HG03571 (cell line): ENCODE results near the gene DNAJB14.

Source experiments
- ATAC-seq: cut with Tn5 transposase; IDR thresholded peaks from one replicate; pipeline ENCODE4 v1.9.1; 2021; ENCODE audit not compliant: unreplicated experiment

Gene DNAJB14

GRCh38 chr4:99945718-99946355, 581 bp downstream of the DNAJB14 start:
- peak; percentile 0 for ATAC-seq

DNA sequence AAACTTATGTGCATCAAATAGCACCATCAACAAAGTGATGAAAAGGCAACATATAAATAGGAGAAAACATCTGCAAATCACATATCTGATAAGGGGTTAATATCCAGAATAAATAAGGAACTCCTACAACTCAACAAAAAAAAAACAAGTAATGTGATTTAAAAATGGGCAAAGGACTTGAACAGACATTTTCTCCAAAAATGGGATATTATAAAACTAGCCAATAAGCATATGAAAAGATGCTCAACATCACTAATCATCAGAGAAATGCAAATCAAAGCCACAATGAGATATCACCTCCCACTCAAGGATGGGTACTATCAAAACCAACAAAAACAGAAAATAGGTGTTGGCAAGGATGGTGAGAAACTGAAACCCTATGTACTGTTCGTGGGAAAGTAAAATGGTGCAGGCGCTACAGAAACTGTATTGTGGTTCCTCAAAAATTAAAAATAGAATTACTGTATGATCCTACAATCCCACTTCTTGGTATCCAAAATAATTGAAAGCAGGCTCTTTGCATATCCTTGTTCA, 2.4 kb downstream of the DNAJB14 start:
- ATAC-seq = no peak

DNA sequence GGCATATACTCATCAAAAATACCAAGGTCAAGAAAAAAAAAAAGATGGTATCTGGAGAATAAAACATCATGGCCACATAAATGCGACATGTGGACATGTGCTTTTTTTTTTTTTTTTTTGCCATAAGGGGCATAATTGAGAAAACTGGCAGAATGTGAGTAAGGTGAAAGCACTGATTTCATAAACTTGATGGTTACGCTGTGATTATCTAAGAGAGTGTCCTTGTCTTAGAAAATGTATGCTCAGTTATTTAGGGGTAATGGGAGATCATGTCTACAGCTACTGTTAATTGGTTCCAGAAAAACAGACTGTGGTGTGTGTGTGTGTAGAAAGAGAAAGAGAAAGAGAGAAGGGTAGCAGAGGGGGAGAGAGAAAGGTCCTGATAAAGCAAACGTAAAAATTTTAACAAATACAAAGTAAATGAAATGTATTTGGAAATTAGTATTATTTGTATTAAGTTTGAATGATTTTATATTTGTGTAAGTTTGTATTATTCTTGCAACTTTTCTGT, 8.1 kb downstream of the DNAJB14 start:
- no peak for ATAC-seq

- no peak for ATAC-seq
Observed at GRCh38 chr4:99934891-99935290, 11.5 kb downstream of the DNAJB14 start.

DNA sequence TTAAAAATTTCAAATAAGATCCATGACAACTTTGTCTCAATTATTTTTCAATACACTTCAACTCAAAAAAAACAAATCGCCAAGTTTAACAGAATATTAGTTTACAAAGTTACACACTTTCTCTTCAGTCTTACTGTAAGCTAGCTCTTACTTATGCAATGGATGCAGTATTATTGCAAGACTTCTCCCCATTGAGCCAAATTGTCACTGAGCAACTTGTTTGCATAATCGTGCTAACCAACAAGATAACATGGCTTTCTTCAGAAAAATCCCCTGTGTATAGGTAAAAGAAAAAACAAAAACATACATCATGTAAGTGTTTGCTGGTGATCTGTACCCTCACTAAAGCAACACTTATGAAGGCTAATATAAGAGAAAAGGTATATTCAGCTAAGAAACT, 18.9 kb downstream of the DNAJB14 start:
- ATAC-seq = no peak

DNA sequence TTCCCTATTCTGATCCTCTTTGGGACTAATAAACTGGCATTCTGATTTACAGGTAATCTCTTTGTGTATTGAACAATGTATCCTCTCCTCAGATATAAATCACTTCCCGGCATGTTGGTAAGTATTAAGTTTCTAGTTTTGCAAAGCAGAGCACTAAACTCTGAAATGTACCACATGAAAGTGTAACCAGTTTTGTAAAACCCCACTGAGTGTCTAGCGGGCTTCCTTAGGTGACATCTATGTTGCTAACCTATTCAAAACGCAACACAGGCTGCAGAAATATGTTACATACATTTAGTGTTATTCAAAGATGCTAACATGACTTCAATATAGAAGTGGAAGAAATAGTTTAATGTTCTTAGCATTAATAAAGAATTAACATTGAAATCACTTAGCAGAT, 25.2 kb downstream of the DNAJB14 start:
- no peak for ATAC-seq

DNA sequence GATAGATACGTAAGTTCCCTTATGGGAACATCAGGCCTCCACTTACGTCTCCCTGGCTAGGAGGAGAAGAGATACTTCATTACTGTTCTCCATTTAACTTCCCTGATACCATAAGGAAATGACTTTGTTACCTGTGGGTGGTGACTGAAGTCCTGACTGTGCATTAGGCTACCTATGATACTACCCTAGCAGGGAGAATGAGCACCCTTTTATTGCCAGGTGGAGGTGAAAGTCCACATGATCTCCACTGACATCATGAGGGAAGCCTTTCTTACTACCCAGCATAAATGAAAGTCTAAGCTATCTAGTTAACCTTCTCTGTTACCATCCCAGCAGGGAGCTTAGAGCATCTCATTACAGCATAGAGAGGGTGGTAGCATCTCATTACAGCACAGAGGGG, 27.8 kb downstream of the DNAJB14 start:
- ATAC-seq = no peak

GRCh38 chr4:99917575-99917974, 28.8 kb downstream of the DNAJB14 start:
- no peak for ATAC-seq

DNA sequence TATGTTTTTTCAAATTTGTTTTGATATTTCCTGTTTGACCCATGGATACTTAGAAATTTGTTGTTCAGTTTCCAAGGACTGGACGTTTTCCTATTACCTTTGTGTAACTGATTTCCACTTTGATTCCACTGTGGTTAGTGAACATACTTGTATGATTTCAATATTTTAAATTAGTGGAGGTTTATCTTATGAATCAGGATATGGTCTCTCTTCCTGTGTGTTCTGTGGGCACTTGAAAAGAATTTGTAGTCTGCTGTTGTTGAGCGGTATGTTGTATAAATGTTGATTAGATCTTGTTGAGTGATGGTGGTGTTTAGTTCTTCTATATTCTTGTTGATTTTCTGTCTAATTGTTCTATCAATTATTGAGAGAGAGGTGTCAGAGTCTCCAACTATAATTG, 31.0 kb downstream of the DNAJB14 start:
- no peak for ATAC-seq

DNA sequence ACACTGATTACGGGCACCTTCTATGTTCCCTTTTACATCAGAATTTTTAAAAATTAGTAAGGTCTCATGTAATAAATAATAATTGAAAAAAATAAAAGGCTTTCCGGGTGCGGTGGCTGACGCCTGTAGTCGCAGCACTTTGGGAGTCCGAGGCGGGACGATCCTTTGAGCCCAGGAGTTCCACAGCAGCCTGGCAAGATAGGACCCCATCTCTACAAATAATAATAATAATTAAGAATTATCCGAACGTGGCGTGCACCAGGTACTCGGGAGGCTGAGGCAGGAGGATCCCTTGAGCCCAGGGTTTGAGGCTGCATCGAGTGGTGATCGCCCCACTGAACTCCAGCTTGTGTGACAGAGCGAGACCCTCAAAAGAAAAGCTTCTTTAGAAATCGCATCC, 51.4 kb downstream of the DNAJB14 start:
- no peak for ATAC-seq

GRCh38 chr4:99894161-99894997, 52.0 kb downstream of the DNAJB14 start, which contains the start of gene LAMTOR3:
Gene LAMTOR3, minus strand, starts transcription at chr4:99894427. Its CDS starts 464 bp downstream, at chr4:99893963.
- peak; percentile 99 for ATAC-seq

DNA sequence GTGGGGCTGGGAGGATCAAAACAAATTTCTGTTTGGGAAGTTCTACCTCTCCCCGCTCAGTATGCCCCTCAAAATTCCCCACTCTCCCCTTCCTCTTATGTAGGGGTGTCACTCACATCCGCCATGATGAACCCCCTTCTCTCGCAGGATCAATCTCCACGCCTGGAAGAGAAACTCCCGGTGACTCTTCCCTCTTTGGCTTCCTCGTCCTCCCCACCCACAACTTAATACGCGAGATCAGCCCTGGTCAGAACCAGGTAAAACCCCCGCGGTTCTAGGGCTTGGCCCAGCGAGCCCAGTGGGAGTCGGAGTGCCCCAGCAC, 52.6 kb downstream of the DNAJB14 start:
- no peak for ATAC-seq

GRCh38 chr4:99893029-99893428, 53.4 kb downstream of the DNAJB14 start:
- no peak for ATAC-seq

- ATAC-seq = no peak
Observed at GRCh38 chr4:99891351-99891750, 55.1 kb downstream of the DNAJB14 start.

DNA sequence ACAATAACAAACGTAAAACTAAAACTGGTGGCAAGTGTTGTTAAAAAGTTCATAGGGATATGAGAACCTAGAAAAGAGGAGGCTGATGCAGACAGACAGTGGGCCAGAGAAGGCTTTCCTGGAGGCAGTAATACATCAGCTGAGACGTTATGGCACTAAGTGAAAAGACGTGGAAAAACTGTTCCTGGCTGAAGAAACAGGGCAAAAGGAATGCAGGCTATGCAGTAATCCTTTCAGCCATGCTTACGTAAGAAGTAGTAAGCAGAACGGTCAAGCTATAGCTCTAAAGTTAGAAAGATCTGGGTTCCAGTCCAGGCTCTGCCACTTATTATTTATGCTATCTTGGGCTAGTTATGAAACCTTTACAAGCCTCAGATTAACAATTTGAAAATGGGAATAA, 58.6 kb downstream of the DNAJB14 start:
- ATAC-seq = no peak

- ATAC-seq = no peak
Observed at GRCh38 chr4:99886146-99886545, 60.3 kb downstream of the DNAJB14 start.

DNA sequence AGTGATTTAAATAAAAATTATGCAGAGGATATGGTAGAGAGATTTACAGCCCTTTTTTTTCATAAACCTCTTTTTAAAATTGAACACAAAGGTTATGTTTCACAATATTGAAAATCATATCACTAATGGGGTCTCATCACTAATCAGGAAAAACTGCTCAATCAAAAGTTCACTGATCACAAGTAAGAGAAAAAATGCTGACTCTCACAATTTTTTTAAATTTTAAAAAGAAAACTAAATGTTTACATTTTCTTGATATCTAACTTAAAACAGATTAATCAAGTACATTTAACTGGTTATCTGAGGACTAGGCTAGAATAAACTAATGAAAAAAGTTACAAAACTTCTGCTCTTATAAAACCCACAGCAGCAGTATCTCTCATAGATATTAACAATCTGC, 60.7 kb downstream of the DNAJB14 start:
- no peak for ATAC-seq

- ATAC-seq = no peak
Observed at GRCh38 chr4:99885063-99885664, 61.3 kb downstream of the DNAJB14 start.

DNA sequence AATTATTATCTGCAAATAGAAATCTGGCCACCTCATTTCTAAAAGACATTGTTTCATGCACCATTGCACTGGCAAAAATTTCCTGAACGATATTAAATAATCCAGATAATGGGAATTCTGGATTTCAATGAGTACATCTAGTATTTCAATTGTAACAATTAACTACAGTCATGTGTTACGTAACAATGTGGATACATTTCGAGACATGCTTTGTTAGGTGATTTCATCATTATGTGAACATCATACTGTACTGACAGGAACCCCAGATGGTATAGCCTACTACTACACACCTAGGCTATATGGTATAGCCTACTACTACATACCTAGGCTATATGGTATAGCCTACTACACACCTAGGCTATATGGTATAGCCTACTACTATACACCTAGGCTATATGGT, 67.0 kb downstream of the DNAJB14 start:
- ATAC-seq = no peak

DNA sequence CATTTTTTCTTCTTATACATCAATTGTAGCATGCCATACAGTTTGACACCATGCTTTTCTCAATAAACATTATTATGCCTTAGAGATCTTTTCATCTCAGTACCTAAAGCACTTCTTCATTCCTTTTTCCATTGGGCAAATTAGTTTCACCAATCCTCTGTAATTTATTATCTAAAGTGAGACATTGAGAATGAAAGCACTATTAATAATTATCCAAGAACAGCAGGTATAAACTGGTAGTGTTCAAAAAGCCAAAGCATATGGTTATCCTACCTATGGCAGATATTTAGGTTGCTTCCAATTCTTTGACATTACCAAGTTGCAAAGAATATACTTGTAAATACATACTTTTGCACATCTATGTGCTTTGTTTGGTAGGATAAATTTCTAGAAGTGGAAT, 67.8 kb downstream of the DNAJB14 start:
- no peak for ATAC-seq

GRCh38 chr4:99876946-99877345, 69.5 kb downstream of the DNAJB14 start:
- no peak for ATAC-seq

DNA sequence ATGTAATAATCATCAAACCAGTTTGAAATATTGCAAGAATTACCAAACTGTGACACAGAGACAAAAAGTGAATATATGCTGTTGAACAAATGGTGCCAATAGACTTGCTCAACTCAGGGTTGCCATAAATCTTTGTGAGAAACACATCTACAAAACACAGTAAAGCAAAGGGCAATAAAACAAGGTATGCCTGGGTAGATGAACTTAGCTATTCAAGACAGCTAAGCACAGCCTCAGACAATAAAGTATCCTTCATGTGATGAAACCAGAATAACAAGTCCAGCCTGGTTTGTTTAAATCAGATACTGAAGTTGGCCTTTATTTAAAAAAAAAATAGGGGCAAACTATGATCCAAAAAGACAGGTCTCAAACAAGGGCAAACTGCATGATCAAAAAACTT, 71.3 kb downstream of the DNAJB14 start:
- ATAC-seq = no peak
